LNCAP (cell line): ENCODE measurements around the gene ITPKB.

Experiments used
- CTCF ChIP-seq: fragments of 450-650 bp; IDR thresholded peaks from 2 replicates; pipeline ENCODE4 v1.5.1; 2017; ENCODE audit warnings: mild to moderate bottlenecking

The ITPKB gene

GRCh38 chr1:226629896-226630550 is 109.1 kb downstream of the ITPKB start:
- no peak for TF ChIP-seq CTCF

GRCh38 chr1:226629210-226629895 is 109.7 kb downstream of the ITPKB start:
- TF ChIP-seq CTCF: no peak

GRCh38 chr1:226628612-226629155 is 110.4 kb downstream of the ITPKB start:
- no peak for TF ChIP-seq CTCF

- TF ChIP-seq CTCF: no peak
Measured at GRCh38 chr1:226627924-226628611, 111.0 kb downstream of the ITPKB start.

- no peak for TF ChIP-seq CTCF
Measured at GRCh38 chr1:226627050-226627755, 111.9 kb downstream of the ITPKB start.

GRCh38 chr1:226626577-226626956 is 112.5 kb downstream of the ITPKB start:
- TF ChIP-seq CTCF: peak; percentile 100
